HepG2 (cell line): Measurements from ENCODE around the gene GDF7. TPM values are rescaled to one million over a fixed set of nuclear protein-coding genes. Genes with fewer than 3 reads are reported as not detected.

Experiments used
- EEA1 ChIP-seq: sonication (generic); formaldehyde crosslinking; IDR thresholded peaks from 2 replicates; pipeline ENCODE4 v1.5.1; 2020; ENCODE audit warnings: mild to moderate bottlenecking, missing genetic modification reagents, borderline replicate concordance
- FOXK2 ChIP-seq: fragments of 450-650 bp; IDR thresholded peaks from 2 replicates; pipeline ENCODE4 v1.6.1; 2016
- HNF4G ChIP-seq, 2 experiments: sonication (generic) in 1 of 2; formaldehyde crosslinking in 1 of 2; IDR thresholded peaks; 2 replicates each; pipeline versions ENCODE4 v1.4.0 to v1.6.1; 2011 to 2020; ENCODE audit warnings: borderline replicate concordance in 2 of 2, low read depth in 2 of 2, mild to moderate bottlenecking in 2 of 2, low read length in 1 of 2, missing genetic modification reagents in 1 of 2, moderate library complexity in 1 of 2
- MED8 ChIP-seq: sonication (generic); formaldehyde crosslinking; IDR thresholded peaks from 2 replicates; pipeline ENCODE4 v1.8.1; 2023; ENCODE audit warnings: mild to moderate bottlenecking, missing genetic modification reagents; ENCODE audit not compliant: insufficient replicate concordance
- NCOA2 ChIP-seq: sonication (generic); formaldehyde crosslinking; IDR thresholded peaks from 2 replicates; pipeline ENCODE4 v1.8.0; 2022; ENCODE audit warnings: inconsistent platforms
- NFIC ChIP-seq: IDR thresholded peaks from 2 replicates; pipeline ENCODE4 v1.6.1; 2012; ENCODE audit warnings: mild to moderate bottlenecking, low read length, inconsistent platforms
- TEF ChIP-seq: sonication (generic); formaldehyde crosslinking; IDR thresholded peaks from 2 replicates; pipeline ENCODE4 v1.5.0; 2020; ENCODE audit warnings: missing genetic modification reagents
- U2AF1 ChIP-seq: fragments of 200-400 bp; formaldehyde crosslinking; optimal IDR thresholded peaks from 2 replicates; pipeline ENCODE3; 2017; ENCODE audit warnings: mild to moderate bottlenecking, low read depth, low read length
- ZFP91 ChIP-seq: sonication (generic); formaldehyde crosslinking; IDR thresholded peaks from 2 replicates; pipeline ENCODE4 v1.9.0; 2022; ENCODE audit warnings: missing genetic modification reagents, mild to moderate bottlenecking, borderline replicate concordance
- ZNF367 ChIP-seq: sonication (generic); formaldehyde crosslinking; IDR thresholded peaks from 2 replicates; pipeline ENCODE4 v1.4.0; 2020; ENCODE audit warnings: missing genetic modification reagents, borderline replicate concordance
- ZNF432 ChIP-seq: sonication (generic); formaldehyde crosslinking; IDR thresholded peaks from 2 replicates; pipeline ENCODE4 v1.5.0; 2020; ENCODE audit warnings: missing genetic modification reagents, mild to moderate bottlenecking, borderline replicate concordance
- ZNF770 ChIP-seq: sonication (generic); formaldehyde crosslinking; IDR thresholded peaks from 2 replicates; pipeline ENCODE4 v1.5.0; 2020; ENCODE audit warnings: mild to moderate bottlenecking, missing genetic modification reagents
- polyA plus RNA-seq, 8 experiments: library from polyadenylated mRNA; depleted of rRNA in 3 of 8; stranded (reverse) in 7 of 8; unstranded in 1 of 8; fragments of >200 nt; fragmentation: Illumina TruSeq in 4 of 8; extraction: Trizol in 4 of 8; gene quantifications; 2 replicates each; pipeline versions ENCODE4 v1.2.1 to v1.2.3, GENCODE V29; 2011 to 2016; ENCODE audit warnings: low read depth in 4 of 8, missing spikeins in 1 of 8, mixed read lengths in 1 of 8; ENCODE audit not compliant: insufficient read depth in 1 of 8
- total RNA-seq, 5 experiments: library from RNA; depleted of rRNA; stranded (reverse); fragments of >200 nt; fragmentation: Illumina TruSeq; extraction: Trizol; gene quantifications; 2 replicates each; pipeline ENCODE4 v1.2.3, GENCODE V29; 2016; ENCODE audit warnings: low read depth in 1 of 5
- TF ChIP-seq, protein P1 (sequence below): sonication (generic); formaldehyde crosslinking; IDR thresholded peaks from 2 replicates; pipeline ENCODE4 v1.5.0; 2020; ENCODE audit warnings: missing genetic modification reagents
- TF ChIP-seq, protein P2 (sequence below): sonication (generic); formaldehyde crosslinking; IDR thresholded peaks from 2 replicates; pipeline ENCODE4 v1.5.1; 2020; ENCODE audit warnings: missing genetic modification reagents, mild to moderate bottlenecking, borderline replicate concordance

GDF7 gene
- total and polyA plus RNA-seq, 2 of the 13 experiments (the other 11 are each of a cell fraction or from before 2014, with no cell fraction given) = 1.6 to 15.0 TPM

DNA sequence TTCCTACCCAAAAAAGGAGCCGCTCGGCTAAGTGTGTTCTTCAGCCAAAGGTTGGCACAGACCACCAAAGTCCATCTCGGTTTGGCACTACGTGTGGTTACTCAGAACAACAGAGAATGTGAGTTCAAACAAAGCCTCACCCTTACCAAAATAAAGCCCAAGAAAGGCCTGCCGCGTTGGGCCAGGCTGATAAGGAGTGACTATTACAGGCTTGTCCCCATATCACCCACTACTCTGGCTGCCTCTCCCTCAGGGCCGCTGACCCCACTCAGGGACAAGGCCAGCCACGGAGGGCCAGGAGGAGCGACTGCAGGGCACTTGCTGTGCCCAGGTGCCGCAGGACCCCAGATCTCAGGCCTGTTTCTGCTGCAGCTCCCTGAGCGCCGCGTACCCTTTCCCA is 29.8 kb upstream of the GDF7 start (continued):
- TF ChIP-seq, protein P1, sequence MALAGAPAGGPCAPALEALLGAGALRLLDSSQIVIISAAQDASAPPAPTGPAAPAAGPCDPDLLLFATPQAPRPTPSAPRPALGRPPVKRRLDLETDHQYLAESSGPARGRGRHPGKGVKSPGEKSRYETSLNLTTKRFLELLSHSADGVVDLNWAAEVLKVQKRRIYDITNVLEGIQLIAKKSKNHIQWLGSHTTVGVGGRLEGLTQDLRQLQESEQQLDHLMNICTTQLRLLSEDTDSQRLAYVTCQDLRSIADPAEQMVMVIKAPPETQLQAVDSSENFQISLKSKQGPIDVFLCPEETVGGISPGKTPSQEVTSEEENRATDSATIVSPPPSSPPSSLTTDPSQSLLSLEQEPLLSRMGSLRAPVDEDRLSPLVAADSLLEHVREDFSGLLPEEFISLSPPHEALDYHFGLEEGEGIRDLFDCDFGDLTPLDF = no peak
- TF ChIP-seq ZNF367 (CRISPR knock-in tag) (no peak), U2AF1 (no peak), EEA1 (CRISPR knock-in tag) (no peak), TEF (no peak), HNF4G (IDR thresholded peaks at IDR 0.05; ENCODE audit: borderline replicate concordance, low read depth, low read length) (no peak), HNF4G (CRISPR knock-in tag; IDR thresholded peaks at IDR 0.05; ENCODE audit: borderline replicate concordance, low read depth) (no peak), ZNF432 (no peak), MED8 (CRISPR knock-in tag) (no peak), ZNF770 (no peak), ZFP91 (CRISPR knock-in tag) (no peak), FOXK2 (no peak), NFIC (no peak), NCOA2 (CRISPR knock-in tag) (no peak)
- TF ChIP-seq, protein P2, sequence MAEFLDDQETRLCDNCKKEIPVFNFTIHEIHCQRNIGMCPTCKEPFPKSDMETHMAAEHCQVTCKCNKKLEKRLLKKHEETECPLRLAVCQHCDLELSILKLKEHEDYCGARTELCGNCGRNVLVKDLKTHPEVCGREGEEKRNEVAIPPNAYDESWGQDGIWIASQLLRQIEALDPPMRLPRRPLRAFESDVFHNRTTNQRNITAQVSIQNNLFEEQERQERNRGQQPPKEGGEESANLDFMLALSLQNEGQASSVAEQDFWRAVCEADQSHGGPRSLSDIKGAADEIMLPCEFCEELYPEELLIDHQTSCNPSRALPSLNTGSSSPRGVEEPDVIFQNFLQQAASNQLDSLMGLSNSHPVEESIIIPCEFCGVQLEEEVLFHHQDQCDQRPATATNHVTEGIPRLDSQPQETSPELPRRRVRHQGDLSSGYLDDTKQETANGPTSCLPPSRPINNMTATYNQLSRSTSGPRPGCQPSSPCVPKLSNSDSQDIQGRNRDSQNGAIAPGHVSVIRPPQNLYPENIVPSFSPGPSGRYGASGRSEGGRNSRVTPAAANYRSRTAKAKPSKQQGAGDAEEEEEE = no peak
